Measurements from ENCODE around the gene ERICH3.

The ERICH3 gene

GRCh38 chr1:74570797-74571492 lies 102.6 kb downstream of the ERICH3 start:
- no peak for TF ChIP-seq CTCF (conservative IDR thresholded peaks at IDR 0.05; ENCODE audit: low read depth)
- CTCF ChIA-PET = no interaction called here
- POLR2A ChIA-PET (ENCODE audit: low non-redundant PET) = no interaction called here
- DNase-seq (ENCODE audit: low spot score) = no peak
- H3K27ac ChIP-seq = no peak overlapping the region

- DNase-seq (ENCODE audit: low spot score) = no peak
- TF ChIP-seq CTCF (conservative IDR thresholded peaks at IDR 0.05; ENCODE audit: low read depth) = no peak
- ChIA-PET POLR2A (ENCODE audit: low non-redundant PET) (no interaction called here), CTCF (interaction anchor here (0.6 kb wide), 1 partner anchor 76 kb away, joined by 3 read pairs; no protein-coding TSS in a partner anchor)
- H3K27ac ChIP-seq = no peak overlapping the region
Observed at GRCh38 chr1:74549932-74550331, 123.7 kb downstream of the ERICH3 start.

- POLR2A ChIA-PET (ENCODE audit: low non-redundant PET) = no interaction called here
Observed at GRCh38 chr1:74548961-74549750, 124.4 kb downstream of the ERICH3 start.

GRCh38 chr1:74545821-74546220 lies 127.8 kb downstream of the ERICH3 start:
- CTCF ChIA-PET = no interaction called here
- no peak overlapping the region for H3K27ac ChIP-seq
- TF ChIP-seq CTCF (conservative IDR thresholded peaks at IDR 0.05; ENCODE audit: low read depth) = no peak
- POLR2A ChIA-PET (ENCODE audit: low non-redundant PET) = no interaction called here
- DNase-seq (ENCODE audit: low spot score) = no peak

More at GRCh38 chr1:74548961-74549750, 124.4 kb downstream of the ERICH3 start:
- TF ChIP-seq CTCF (conservative IDR thresholded peaks at IDR 0.05; ENCODE audit: low read depth) = no peak
- DNase-seq (ENCODE audit: low spot score) = no peak
- H3K27ac ChIP-seq = no peak overlapping the region
- CTCF ChIA-PET = interaction anchor here (0.6 kb wide), 2 partner anchors 76 to 1116 kb away, joined by 3 to 4 read pairs; no protein-coding TSS in a partner anchor

GRCh38 chr1:74534241-74534640 lies 139.4 kb downstream of the ERICH3 start:
- TF ChIP-seq CTCF (conservative IDR thresholded peaks at IDR 0.05; ENCODE audit: low read depth) = no peak
- H3K27ac ChIP-seq = no peak overlapping the region
- CTCF ChIA-PET = no interaction called here
- DNase-seq (ENCODE audit: low spot score) = no peak
- POLR2A ChIA-PET (ENCODE audit: low non-redundant PET) = no interaction called here

GRCh38 chr1:74531796-74532195 lies 141.8 kb downstream of the ERICH3 start:
- ChIA-PET CTCF (no interaction called here), POLR2A (ENCODE audit: low non-redundant PET) (no interaction called here)
- DNase-seq (ENCODE audit: low spot score) = no peak
- H3K27ac ChIP-seq = no peak overlapping the region
- no peak for TF ChIP-seq CTCF (conservative IDR thresholded peaks at IDR 0.05; ENCODE audit: low read depth)

Data from RWPE1 (cell line).